GM12878 (cell line): ENCODE measurements around the gene NAA10. TPM values are rescaled to one million over a fixed set of nuclear protein-coding genes. Genes with fewer than 3 reads are reported as not detected.

Experiments used
- ATAC-seq: fragments of 200-7000 bp; cut with Tn5 transposase; 3 replicates; pipeline ENCODE4 v1.9.1; 2020; ENCODE audit warnings: mild to moderate bottlenecking, moderate library complexity
- BruUV-seq: library from RNA; stranded (reverse); fragments of 400-500 nt; replicated peaks from 2 replicates; lab custom pipeline; 2021; lab: Mats Ljungman, UMichigan
- CTCF ChIA-PET: fragments of 300-600 bp; sonication (Branson Sonifier 250); formaldehyde crosslinking; extraction: SDS; loops from one replicate; lab custom pipeline; 2021; ENCODE audit warnings: inconsistent platforms; lab: Yijun Ruan, JAX
- POLR2A ChIA-PET: fragments of 350-600 bp; formaldehyde crosslinking; extraction: SDS; loops from one replicate; lab custom pipeline; 2021; ENCODE audit warnings: inconsistent platforms; lab: Charles Lee
- RAD21 ChIA-PET: fragments of 300-600 bp; sonication (Branson Sonifier 250); formaldehyde crosslinking; loops from one replicate; lab custom pipeline; 2023; ENCODE audit warnings: antibody characterized with exemption; ENCODE audit not compliant: unreplicated experiment; lab: Charles Lee
- SMC1A ChIA-PET: fragments of 300-600 bp; sonication (Branson Sonifier 250); formaldehyde crosslinking; loops from one replicate; lab custom pipeline; 2023; ENCODE audit not compliant: unreplicated experiment, uncharacterized antibody; lab: Charles Lee
- DNase-seq: peaks from one replicate; pipeline ENCODE4 v3.0.0-alpha.2; 2011; ENCODE audit warnings: low read depth, low spot score
- FAIRE-seq: peaks from 3 replicates; lab custom pipeline; 2011; peaks lifted over from hg19 to GRCh38; lab: Jason Lieb, UNC
- H2AFZ ChIP-seq: 2 replicates; pipeline ENCODE4 v1.6.0; 2011; ENCODE audit warnings: low read depth, low read length, control low read depth; ENCODE audit not compliant: control insufficient read depth
- H3K27ac ChIP-seq: 2 replicates; pipeline ENCODE4 v1.5.1; 2011; ENCODE audit warnings: control low read depth; ENCODE audit not compliant: control insufficient read depth, insufficient read depth
- H3K27me3 ChIP-seq, 2 experiments: replicated peaks in 1 of 2; 2 replicates each; pipeline versions ENCODE4 v1.6.0 to v1.6.1; 2011; ENCODE audit warnings: low read length in 1 of 2; ENCODE audit not compliant: control insufficient read depth in 2 of 2, insufficient read depth in 2 of 2
- H3K36me3 ChIP-seq, 2 experiments: 2 replicates each; pipeline ENCODE4 v1.5.1; 2011; ENCODE audit warnings: low read length in 1 of 2; ENCODE audit not compliant: control insufficient read depth in 2 of 2, insufficient read depth in 2 of 2
- H3K4me1 ChIP-seq: 2 replicates; pipeline ENCODE4 v1.6.1; 2011; ENCODE audit warnings: mild to moderate bottlenecking, low read length, moderate library complexity, mixed read lengths; ENCODE audit not compliant: control insufficient read depth, insufficient read depth
- H3K4me2 ChIP-seq: 2 replicates; pipeline ENCODE4 v1.6.0; 2011; ENCODE audit warnings: control low read depth; ENCODE audit not compliant: control insufficient read depth, insufficient read depth
- H3K4me3 ChIP-seq: fragments of 200-600 bp; sonication (generic); 2 replicates; pipeline ENCODE4 v1.5.1; 2016
- H3K79me2 ChIP-seq: 2 replicates; pipeline ENCODE4 v1.6.0; 2011; ENCODE audit warnings: low read length; ENCODE audit not compliant: control insufficient read depth, insufficient read depth
- H3K9ac ChIP-seq: 2 replicates; pipeline ENCODE4 v1.8.0; 2011; ENCODE audit warnings: low read length, control low read depth, mixed read lengths; ENCODE audit not compliant: control insufficient read depth, insufficient read depth
- H3K9me3 ChIP-seq: replicated peaks from 3 replicates; pipeline ENCODE4 v1.5.1; 2011; ENCODE audit warnings: mild to moderate bottlenecking, low read length; ENCODE audit not compliant: control insufficient read depth, insufficient read depth
- H4K20me1 ChIP-seq: 2 replicates; pipeline ENCODE4 v1.6.0; 2011; ENCODE audit not compliant: control insufficient read depth, insufficient read depth
- ASH2L ChIP-seq: fragments of 300-600, 200-600 bp; sonication (generic); IDR thresholded peaks from 2 replicates; pipeline ENCODE4 v1.6.1; 2017; ENCODE audit warnings: low read depth, mild to moderate bottlenecking, borderline replicate concordance
- BCL11A ChIP-seq: IDR thresholded peaks from 2 replicates; pipeline ENCODE4 v1.6.1; 2011; ENCODE audit warnings: low read depth, low read length
- CHD2 ChIP-seq: IDR thresholded peaks from 2 replicates; pipeline ENCODE4 v1.6.1; 2011; ENCODE audit warnings: low read depth, low read length, improper control_type of control experiment, borderline replicate concordance
- EGR1 ChIP-seq, 2 experiments: IDR thresholded peaks; 1 replicate in 1 of 2; 2 replicates in 1 of 2; pipeline ENCODE4 v1.6.1; 2011 to 2012; ENCODE audit warnings: low read depth in 2 of 2, low read length in 2 of 2, borderline replicate concordance in 1 of 2, mild to moderate bottlenecking in 1 of 2, moderate library complexity in 1 of 2
- EZH2 ChIP-seq: IDR thresholded peaks from 2 replicates; pipeline ENCODE4 v1.6.1; 2012; ENCODE audit warnings: low read depth, mild to moderate bottlenecking, control low read depth, inconsistent platforms, low read length, borderline replicate concordance; ENCODE audit not compliant: control insufficient read depth
- MEF2B ChIP-seq: fragments of 450-650 bp; IDR thresholded peaks from 2 replicates; pipeline ENCODE4 v1.6.1; 2018; ENCODE audit warnings: mild to moderate bottlenecking, moderate library complexity; ENCODE audit not compliant: partially characterized antibody, poor library complexity, severe bottlenecking
- NR2F1 ChIP-seq: fragments of 450-650 bp; conservative IDR thresholded peaks from 2 replicates; pipeline ENCODE4 v1.6.1; 2017; ENCODE audit warnings: mild to moderate bottlenecking
- POLR2AphosphoS2 ChIP-seq: IDR thresholded peaks from 2 replicates; pipeline ENCODE4 v1.6.1; 2011; ENCODE audit warnings: low read depth, mild to moderate bottlenecking, low read length, improper control_type of control experiment, moderate library complexity
- RUNX3 ChIP-seq: IDR thresholded peaks from 2 replicates; pipeline ENCODE4 v1.6.1; 2012; ENCODE audit warnings: low read length, inconsistent platforms
- SIN3A ChIP-seq: IDR thresholded peaks from 2 replicates; pipeline ENCODE4 v1.6.1; 2012; ENCODE audit warnings: low read depth, low read length, improper control_type of control experiment
- TAF1 ChIP-seq: IDR thresholded peaks from 2 replicates; pipeline ENCODE4 v1.6.1; 2011; ENCODE audit warnings: mild to moderate bottlenecking, low read depth, low read length, borderline replicate concordance
- ZBED1 ChIP-seq: IDR thresholded peaks from 2 replicates; pipeline ENCODE4 v1.6.1; 2016; ENCODE audit warnings: borderline replicate concordance
- ZNF207 ChIP-seq: fragments of 450-650 bp; IDR thresholded peaks from 2 replicates; pipeline ENCODE4 v1.6.1; 2014; ENCODE audit warnings: antibody characterized with exemption, mild to moderate bottlenecking, borderline replicate concordance
- ZSCAN29 ChIP-seq: fragments of 450-650 bp; IDR thresholded peaks from 2 replicates; pipeline ENCODE4 v1.6.1; 2017; ENCODE audit warnings: mild to moderate bottlenecking, moderate library complexity
- WGBS: methylation state at CpG from one replicate; pipeline ENCODE4 v1.1.6; 2016; ENCODE audit warnings: low lambda C conversion rate; ENCODE audit not compliant: insufficient replicate concordance, insufficient coverage; ENCODE audit errors: missing lambda C conversion rate; 5-methylcytosine and 5-hydroxymethylcytosine counted together
- in situ Hi-C: fragments of 300-500 bp; cut with MboI; formaldehyde crosslinking; loops from 9 replicates; pipeline ENCODE4 v1.14.3; 2018; ENCODE audit warnings: mixed read lengths
- intact Hi-C: fragments of 100-400 bp; cut with micrococcal nuclease; formaldehyde crosslinking; loops from one replicate; pipeline ENCODE4 v1.14.2; 2022; ENCODE audit not compliant: unreplicated experiment
- polyA plus RNA-seq, 11 experiments: library from polyadenylated mRNA; depleted of rRNA in 4 of 11; unstranded in 6 of 11; stranded (reverse) in 5 of 11; fragments of >200 nt; fragmentation: Nextera tagmentation in 4 of 11; fragmentation: Illumina TruSeq in 1 of 11; extraction: Ambion mirVana in 4 of 11; extraction: Trizol in 1 of 11; gene quantifications; 1 replicate in 1 of 11; 2 replicates in 10 of 11; pipeline versions ENCODE4 v1.2.1 to v1.2.3, GENCODE V29; 2011 to 2016; ENCODE audit warnings: inconsistent platforms in 2 of 11, missing spikeins in 2 of 11, low read depth in 1 of 11
- total RNA-seq, 4 experiments: library from RNA; depleted of rRNA in 3 of 4; stranded (reverse); fragments of >200 nt in 3 of 4; fragmentation: Illumina TruSeq in 1 of 4; extraction: Trizol in 1 of 4; gene quantifications; 2 replicates each; pipeline versions ENCODE4 v1.2.1 to v1.2.3, GENCODE V29; 2013 to 2021
- TF ChIP-seq, protein P1 (sequence below): IDR thresholded peaks from 2 replicates; pipeline ENCODE4 v1.6.1; 2011; ENCODE audit warnings: borderline replicate concordance, low read depth, mild to moderate bottlenecking, moderate library complexity, mixed read lengths, low read length; ENCODE audit not compliant: insufficient read depth; ENCODE audit errors: extremely low read length
- TF ChIP-seq, protein P2 (sequence below): fragments of 450-650 bp; IDR thresholded peaks from 2 replicates; pipeline ENCODE4 v1.6.1; 2017; ENCODE audit warnings: mild to moderate bottlenecking, moderate library complexity
- TF ChIP-seq, protein P3 (sequence below): fragments of 450-650 bp; IDR thresholded peaks from 2 replicates; pipeline ENCODE4 v1.6.1; 2016; ENCODE audit warnings: mild to moderate bottlenecking
- TF ChIP-seq, protein P4 (sequence below): IDR thresholded peaks from 2 replicates; pipeline ENCODE4 v1.6.1; 2012; ENCODE audit warnings: low read depth, low read length, improper control_type of control experiment

Gene NAA10
- total and polyA plus RNA-seq, 10 of the 15 experiments (the other 5 are each of a cell fraction or from before 2014, with no cell fraction given): 7.9 to 212 (median 98.9) TPM

DNA sequence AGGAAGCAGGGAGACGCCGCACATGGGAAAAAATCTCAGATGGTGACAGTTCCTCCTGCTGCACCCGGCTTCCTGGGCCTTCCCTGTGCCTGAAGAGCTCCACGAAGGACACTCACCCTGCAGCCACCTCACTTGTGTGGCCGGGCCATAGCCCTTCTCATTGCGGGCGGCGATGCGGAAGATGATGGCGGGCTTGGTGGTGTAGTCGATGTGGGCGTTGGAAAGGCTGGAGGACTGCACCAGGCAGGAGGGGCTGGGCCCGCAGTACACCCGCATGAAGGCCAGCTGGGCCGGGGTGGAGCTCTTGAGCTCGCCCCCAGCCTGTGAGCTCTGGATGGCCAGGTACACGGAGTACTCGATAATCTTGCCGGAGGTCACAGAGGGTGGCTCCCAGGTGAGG is 15.3 kb upstream of the NAA10 start:
- no peaks in the 10 kb centered on the region for H3K4me1 ChIP-seq
- H3K79me2 ChIP-seq: no peaks in the 10 kb centered on the region; the same call in 1 of the 2 replicates
- no peak overlapping the region for H2AFZ ChIP-seq
- intact Hi-C loops: loop anchor here (5.0 kb wide), 1 partner anchor 393 kb away; no protein-coding TSS in a partner anchor
- FAIRE-seq: no peak
- in situ Hi-C loops: no loop called here
- H3K36me3 ChIP-seq: peaks cover 6 to 47% of the 10 kb centered on the region in 2 experiments
- no peaks in the 10 kb centered on the region for H3K27me3 ChIP-seq
- H3K9me3 ChIP-seq: no peaks in the 10 kb centered on the region
- TF ChIP-seq ASH2L (no peak), POLR2AphosphoS2 (no peak), RUNX3 (no peak), MEF2B (no peak), TAF1 (no peak), NR2F1 (no peak), EZH2 (no peak), ZSCAN29 (no peak), ZNF207 (no peak), EGR1 (IDR thresholded peaks at IDR 0.05; ENCODE audit: borderline replicate concordance in 1 of 2, low read depth in 2 of 2, low read length in 2 of 2) (no peak), SIN3A (no peak), BCL11A (no peak), CHD2 (no peak), ZBED1 (no peak)
- TF ChIP-seq, protein P1, sequence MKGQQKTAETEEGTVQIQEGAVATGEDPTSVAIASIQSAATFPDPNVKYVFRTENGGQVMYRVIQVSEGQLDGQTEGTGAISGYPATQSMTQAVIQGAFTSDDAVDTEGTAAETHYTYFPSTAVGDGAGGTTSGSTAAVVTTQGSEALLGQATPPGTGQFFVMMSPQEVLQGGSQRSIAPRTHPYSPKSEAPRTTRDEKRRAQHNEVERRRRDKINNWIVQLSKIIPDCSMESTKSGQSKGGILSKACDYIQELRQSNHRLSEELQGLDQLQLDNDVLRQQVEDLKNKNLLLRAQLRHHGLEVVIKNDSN: no peak
- TF ChIP-seq, protein P2, sequence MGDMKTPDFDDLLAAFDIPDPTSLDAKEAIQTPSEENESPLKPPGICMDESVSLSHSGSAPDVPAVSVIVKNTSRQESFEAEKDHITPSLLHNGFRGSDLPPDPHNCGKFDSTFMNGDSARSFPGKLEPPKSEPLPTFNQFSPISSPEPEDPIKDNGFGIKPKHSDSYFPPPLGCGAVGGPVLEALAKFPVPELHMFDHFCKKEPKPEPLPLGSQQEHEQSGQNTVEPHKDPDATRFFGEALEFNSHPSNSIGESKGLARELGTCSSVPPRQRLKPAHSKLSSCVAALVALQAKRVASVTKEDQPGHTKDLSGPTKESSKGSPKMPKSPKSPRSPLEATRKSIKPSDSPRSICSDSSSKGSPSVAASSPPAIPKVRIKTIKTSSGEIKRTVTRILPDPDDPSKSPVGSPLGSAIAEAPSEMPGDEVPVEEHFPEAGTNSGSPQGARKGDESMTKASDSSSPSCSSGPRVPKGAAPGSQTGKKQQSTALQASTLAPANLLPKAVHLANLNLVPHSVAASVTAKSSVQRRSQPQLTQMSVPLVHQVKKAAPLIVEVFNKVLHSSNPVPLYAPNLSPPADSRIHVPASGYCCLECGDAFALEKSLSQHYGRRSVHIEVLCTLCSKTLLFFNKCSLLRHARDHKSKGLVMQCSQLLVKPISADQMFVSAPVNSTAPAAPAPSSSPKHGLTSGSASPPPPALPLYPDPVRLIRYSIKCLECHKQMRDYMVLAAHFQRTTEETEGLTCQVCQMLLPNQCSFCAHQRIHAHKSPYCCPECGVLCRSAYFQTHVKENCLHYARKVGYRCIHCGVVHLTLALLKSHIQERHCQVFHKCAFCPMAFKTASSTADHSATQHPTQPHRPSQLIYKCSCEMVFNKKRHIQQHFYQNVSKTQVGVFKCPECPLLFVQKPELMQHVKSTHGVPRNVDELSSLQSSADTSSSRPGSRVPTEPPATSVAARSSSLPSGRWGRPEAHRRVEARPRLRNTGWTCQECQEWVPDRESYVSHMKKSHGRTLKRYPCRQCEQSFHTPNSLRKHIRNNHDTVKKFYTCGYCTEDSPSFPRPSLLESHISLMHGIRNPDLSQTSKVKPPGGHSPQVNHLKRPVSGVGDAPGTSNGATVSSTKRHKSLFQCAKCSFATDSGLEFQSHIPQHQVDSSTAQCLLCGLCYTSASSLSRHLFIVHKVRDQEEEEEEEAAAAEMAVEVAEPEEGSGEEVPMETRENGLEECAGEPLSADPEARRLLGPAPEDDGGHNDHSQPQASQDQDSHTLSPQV: no peak
- TF ChIP-seq, protein P3, sequence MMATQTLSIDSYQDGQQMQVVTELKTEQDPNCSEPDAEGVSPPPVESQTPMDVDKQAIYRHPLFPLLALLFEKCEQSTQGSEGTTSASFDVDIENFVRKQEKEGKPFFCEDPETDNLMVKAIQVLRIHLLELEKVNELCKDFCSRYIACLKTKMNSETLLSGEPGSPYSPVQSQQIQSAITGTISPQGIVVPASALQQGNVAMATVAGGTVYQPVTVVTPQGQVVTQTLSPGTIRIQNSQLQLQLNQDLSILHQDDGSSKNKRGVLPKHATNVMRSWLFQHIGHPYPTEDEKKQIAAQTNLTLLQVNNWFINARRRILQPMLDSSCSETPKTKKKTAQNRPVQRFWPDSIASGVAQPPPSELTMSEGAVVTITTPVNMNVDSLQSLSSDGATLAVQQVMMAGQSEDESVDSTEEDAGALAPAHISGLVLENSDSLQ: no peak
- TF ChIP-seq, protein P4, sequence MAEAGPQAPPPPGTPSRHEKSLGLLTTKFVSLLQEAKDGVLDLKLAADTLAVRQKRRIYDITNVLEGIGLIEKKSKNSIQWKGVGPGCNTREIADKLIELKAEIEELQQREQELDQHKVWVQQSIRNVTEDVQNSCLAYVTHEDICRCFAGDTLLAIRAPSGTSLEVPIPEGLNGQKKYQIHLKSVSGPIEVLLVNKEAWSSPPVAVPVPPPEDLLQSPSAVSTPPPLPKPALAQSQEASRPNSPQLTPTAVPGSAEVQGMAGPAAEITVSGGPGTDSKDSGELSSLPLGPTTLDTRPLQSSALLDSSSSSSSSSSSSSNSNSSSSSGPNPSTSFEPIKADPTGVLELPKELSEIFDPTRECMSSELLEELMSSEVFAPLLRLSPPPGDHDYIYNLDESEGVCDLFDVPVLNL: no peak
- H3K4me3 ChIP-seq: no peak overlapping the region
- ATAC-seq: no peak
- H3K9ac ChIP-seq: no peak overlapping the region
- H3K4me2 ChIP-seq: no peak overlapping the region
- ChIA-PET RAD21 (interaction anchor here (0.6 to 2.0 kb wide), 2 partner anchors 18 to 550 kb away, joined by 4 to 5 read pairs; no protein-coding TSS in a partner anchor), POLR2A (no interaction called here), CTCF (interaction anchor here (0.6 to 8.7 kb wide), 6 partner anchors 11 to 411 kb away, joined by 3 to 172 read pairs (median 3); partner anchors contain the start of gene ARHGAP4), SMC1A (interaction anchor here (0.7 to 6.5 kb wide), 2 partner anchors 14 to 25 kb away, joined by 3 to 61 read pairs; partner anchors contain the start of gene ARHGAP4)
- H3K27ac ChIP-seq: no peak overlapping the region
- no peaks in the 10 kb centered on the region for H4K20me1 ChIP-seq
- BruUV-seq: no TSS peak
- 93% methylated on average over 19 of the region's 19 CpGs for WGBS
- DNase-seq: no peak
